Activated gamma-delta T cell (primary cell): ENCODE data around the gene KLK14.

Experiments used
- DNase-seq: peaks from one replicate; lab custom pipeline; 2025; lab: John Stamatoyannopoulos, UW

Gene KLK14

DNA sequence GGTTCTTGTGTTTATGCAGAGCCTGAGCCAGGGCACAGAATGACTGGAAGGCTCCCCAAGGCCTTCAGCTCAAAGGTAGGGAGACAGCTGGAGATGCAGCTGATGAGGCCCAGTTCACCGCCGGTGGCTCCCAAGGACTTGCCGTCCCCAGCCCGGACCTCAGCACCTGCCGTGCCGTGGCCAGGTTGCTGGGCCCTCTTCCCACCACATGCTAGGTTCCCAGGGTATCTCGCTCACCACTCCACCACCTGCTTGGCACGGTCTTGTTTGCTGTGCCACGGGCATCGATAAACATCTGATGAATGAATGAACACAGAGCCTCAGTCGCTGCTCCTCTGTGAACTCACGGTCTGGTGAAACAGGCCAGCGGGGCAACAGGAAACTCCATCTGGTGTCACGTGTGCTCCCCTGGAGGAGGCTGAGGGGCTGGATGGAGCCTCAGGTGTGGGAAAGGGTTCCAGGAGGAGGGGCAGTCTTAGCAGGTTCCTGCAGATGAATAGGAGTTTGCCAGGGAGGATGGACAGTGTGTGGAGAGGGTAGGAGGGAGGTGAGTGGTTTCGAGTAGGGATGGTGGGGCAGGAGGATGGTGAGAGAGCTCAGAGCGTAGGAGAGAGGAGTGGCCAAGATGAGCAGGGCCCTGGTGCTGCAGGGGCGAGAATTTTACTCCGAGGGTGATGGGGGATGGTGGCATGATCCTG is 3.6 kb upstream of the KLK14 start:
- no peak for DNase-seq

GRCh38 chr19:51084505-51084904 is 1.8 kb upstream of the KLK14 start:
- no peak for DNase-seq

DNA sequence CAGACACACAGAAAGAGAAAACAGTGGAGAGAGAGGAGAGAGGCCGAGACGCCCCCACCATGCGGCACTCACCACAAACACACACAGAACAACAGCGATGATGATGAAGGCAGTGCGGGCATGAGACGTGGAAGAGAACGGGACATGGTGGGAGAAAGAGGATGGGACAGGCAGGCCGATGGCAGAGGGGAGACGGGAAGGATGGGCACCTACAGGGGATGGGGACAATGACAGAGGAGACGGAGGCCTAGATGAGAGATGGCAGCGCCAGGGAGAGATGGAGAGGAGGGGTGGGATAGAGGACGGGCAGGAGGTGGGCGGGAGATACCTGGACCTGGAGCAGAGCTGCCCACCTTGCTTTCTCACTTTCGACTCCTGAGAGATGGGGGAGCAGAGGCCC is 1.1 kb upstream of the KLK14 start:
- DNase-seq, result no peak

- no peak for DNase-seq
These were observed 494 bp upstream of the KLK14 start for GRCh38 chr19:51083181-51083580.

DNA sequence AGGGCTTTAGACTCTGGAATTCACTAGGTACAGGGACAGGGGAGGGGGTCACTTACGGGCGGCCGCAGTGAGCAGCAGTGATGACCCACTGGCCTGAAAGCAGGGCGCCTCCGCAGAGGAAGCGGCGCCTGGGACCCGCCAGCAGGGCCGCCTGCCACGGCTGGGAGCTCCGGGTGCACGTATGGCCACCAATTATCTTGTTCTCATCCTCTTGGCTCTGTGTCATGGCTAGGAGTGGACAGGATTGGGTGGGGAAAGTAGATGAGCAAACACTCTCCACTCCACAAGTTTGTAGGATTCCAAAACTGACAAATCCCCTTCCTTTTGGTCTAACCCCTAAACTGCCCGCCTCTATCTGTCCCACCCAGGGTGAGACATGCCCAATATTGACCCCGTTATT is 1.2 kb downstream of the KLK14 start:
- DNase-seq, result no peak

DNA sequence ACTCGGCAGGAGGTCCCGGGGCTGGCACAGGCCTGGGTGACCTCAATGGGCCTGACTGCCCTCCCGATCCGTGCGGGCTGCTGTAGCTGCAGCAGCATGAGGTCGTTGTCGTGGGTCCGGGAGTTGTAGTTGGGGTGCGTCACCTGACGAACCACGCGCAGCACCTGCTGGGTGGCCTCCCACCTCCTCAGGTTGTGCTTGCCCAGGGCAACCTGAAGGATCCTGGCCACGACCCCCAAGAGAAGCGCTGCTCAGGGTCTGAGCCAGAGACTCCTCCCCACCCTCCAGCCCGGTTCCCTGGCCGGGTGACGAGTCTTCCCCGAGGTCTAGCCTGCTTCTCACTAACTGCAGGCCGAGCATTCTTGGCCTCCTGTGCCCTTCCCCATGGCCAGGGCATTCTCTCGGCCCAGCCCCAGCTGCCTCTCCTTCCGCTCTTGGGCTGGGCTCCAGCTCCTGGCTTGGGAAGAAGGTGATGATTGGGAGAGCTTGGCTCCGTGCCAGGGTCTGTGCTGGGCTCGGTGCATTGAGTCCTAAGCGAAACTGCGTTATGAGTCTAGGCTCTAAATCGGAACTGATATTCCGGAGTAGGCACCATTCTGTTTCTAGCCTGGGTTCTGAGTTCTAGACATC is 3.1 kb downstream of the KLK14 start:
- no peak for DNase-seq

GRCh38 chr19:51078731-51079130 is 4.0 kb downstream of the KLK14 start:
- no peak for DNase-seq

DNA sequence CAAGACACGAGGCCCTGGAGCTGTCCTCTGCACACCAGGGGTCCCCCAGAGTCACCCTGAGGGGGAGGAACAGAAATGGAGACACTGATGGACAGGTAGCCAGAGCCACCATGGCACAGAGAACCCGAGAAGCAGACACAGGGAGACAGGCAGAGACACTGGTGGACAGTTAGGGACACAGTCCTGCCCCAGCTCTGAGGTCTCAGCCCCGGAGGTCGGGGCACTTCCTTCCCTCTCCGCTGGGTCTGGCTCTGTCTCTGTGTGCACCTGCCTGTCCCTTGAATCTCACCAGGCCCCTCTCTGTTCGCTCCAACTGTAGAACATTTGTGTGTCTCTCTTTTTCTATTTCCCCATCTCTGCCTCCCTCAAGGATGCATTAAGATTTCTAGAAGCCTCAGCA is 4.6 kb downstream of the KLK14 start:
- DNase-seq, result no peak

DNA sequence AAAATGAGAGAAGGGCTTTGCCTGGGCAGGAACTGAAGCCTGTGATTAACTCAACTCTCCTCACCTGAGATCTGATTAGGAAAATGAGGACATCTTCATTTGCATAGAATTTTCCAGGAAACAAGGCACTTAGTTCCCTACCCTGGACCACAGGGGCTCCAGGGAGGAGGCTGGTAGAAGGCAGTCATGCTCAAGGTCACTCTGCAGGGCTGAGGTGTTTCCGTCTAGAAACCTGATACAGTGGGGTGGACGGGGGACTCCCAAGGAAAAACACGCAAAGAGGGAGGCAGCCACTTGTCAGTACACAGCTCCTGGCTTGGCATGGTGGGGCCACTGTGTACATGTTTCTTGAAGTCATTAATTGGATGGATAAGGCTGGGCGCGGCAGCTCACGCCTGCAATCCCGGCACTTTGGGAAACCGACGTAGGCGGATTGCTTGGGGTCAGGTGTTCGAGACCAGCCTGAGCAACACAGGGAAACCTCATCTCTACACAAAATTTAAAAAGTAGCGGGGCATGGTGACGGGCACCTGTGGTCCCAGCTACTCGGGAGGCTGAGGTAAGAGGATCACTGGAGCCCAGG is 6.0 kb downstream of the KLK14 start:
- DNase-seq, result no peak

- DNase-seq, result no peak
These were observed 6.7 kb downstream of the KLK14 start for GRCh38 chr19:51075998-51076397.

DNA sequence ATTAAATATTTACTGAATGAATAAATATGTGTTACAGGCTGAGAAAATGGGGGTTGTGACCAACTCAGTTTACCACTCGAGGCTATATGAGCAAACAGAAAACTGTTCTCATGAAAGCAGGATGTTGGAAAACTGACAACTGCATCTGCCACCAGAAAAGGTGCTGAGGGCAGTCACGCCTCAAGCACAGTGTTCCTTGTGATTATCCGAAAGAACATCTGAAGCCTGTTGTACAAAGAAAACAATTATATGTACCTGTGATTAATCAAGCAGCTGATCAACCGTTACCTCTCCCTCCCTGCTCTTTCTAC is 11.6 kb downstream of the KLK14 start:
- DNase-seq, result no peak

DNA sequence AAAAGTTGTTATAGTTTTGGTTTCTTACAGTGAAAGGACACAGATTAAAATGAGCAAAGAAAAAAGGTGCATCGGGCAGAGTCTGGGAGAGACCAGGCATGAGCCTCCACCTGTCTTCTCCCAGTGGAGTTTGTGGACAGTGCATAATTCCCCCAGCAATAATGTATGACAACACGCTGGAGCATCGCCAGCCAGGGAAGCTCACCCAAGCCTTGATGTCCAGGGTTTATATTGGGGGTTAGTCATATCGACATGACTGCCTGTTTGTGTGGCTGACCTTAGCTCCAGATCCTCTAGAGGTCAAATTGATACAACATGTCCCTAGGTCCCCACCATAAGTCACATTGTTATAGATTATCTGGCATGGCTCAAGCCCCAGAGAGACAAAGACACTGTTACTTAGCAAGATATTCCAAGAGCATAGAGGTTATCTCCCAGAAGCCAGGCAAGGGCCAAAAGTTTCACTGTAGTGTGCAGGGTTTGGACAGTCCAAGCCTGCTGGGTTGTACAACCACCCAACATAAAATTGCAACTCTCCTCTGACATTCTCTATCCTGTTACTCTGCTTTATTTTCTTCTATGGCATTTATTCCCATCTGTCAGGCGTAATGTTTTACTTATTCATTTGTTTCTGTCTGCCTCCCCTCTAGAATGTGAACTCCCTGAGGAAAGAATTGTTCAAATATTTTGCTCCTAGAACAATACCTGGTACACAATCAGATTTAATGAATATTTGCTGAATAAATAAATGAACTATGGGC is 12.2 kb downstream of the KLK14 start:
- no peak for DNase-seq

DNA sequence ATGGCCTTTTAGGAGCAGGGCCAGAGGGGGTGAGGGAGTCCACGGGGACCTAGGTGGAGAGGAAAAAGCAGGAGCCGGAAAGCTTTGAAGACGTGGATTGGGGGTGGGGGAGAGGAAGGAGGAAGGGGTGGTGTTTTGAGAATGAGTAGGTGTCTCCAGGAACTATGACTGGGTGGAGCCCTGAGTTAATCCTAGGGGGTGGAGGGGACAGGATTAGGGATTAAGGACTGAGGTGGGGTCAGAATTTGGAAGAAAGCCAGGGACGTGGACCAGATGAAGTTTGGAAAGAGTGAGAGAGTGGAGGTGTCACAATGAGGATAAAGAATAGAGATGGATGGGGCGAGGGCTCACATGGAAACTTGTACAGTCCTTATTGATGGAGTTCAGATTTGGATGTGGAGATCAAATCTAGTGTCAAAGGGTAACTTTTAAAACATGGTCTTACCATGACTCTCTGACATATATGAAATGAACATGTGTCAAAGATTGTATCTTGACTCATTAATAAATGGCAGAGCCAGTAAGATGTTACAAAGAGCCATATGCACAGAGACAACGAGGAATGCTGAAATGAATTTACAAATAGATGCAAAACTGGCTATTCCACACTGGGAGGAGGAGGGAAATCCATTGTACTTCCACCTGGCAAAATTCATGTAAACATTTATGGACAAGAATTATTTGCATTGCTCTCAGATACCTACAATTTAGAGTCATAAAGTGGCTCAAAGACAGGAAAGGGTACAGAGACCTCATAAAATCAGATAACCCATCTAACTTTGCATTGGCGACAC is 16.1 kb downstream of the KLK14 start:
- no peak for DNase-seq

GRCh38 chr19:51065221-51065960 is 17.3 kb downstream of the KLK14 start:
- DNase-seq, result no peak

- no peak for DNase-seq
These were observed 18.0 kb downstream of the KLK14 start, which contains the start of gene KLK13 for GRCh38 chr19:51064534-51065220. KLK13 (minus strand) TSS chr19:51065092; CDS start chr19:51065067, 25 bp downstream.

DNA sequence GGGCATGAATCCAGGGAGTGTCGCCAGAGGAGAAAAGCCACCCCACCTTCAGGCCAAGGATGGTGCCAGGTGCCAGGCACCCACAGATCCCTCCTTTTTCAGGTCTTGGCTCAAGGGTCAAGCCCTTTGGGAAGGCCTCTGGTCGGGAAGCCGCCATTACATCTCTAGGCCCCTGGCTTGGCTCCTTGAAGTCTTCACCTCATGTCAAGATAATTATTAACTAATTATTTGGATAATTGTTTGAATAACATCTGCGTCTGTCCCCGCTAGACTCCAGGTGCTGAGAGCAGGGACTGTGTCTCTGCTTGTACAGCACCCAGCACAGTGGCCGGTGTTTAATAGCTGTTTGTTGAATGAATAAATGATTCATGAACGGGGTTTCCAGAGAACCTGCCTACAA is 19.0 kb downstream of the KLK14 start:
- no peak for DNase-seq

DNA sequence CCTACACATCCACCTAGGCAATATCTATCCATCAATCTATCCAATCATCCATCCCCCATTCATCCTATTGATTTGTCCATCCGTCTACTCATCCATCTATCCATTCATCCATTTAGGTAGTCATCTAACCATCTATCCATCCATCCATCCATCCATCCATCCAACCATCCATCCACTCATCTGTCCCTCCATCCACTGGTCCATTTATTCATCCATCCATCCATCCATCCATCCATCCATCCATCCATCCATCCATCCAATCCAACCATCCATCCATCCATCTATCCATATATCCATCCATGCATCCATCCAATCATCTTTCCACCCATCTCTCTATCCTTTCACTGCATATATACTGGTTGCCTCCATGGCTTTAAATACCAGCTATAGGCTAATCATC is 21.7 kb downstream of the KLK14 start:
- no peak for DNase-seq

GRCh38 chr19:51060336-51060735 is 22.4 kb downstream of the KLK14 start:
- DNase-seq, result no peak

GRCh38 chr19:51059715-51060114 is 23.0 kb downstream of the KLK14 start:
- no peak for DNase-seq

DNA sequence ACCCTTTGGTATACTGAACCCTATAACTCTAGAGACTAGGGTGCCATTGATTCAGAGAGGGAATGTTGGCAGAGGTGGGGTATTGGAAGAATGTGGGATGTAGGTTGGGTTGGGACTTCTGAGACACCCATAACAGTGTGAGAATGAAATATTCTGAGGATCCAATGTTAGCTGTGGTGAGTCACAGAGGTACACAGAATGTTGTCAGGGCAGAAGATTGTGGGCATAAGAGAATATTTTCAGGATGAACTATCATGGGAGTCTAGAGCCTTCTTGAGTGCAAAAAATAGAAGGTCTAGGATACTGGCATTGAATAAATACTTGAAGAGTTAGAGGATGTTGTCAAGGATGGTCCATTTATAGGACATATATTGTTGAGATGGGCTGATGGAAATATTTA is 26.8 kb downstream of the KLK14 start:
- no peak for DNase-seq

DNA sequence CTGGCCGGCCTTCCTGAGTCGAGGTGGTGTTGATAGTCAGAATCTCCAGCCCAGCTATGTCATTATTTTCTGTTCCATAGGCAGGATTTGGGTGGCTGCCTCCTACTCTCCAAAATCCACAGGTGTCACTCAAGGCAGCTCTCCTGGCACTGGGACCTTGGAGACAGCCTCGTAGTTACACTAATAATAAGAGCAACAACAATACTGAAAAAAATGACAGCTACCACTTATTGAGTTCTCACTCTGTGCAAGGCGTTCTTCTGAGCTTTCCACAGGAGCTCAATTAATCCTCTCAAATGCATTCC is 35.7 kb downstream of the KLK14 start:
- DNase-seq, result no peak
